Activated T-helper 1 cell treated with Interleukin-2 at 50 U/mL for 16 hours (primary cell): ENCODE data around the gene ZFP36L2.

Experiments used
- DNase-seq: peaks from one replicate; pipeline ENCODE4 v3.0.0-alpha.2; 2020; ENCODE audit warnings: low read depth

ZFP36L2 gene

GRCh38 chr2:43226558-43226954, at the start of gene ZFP36L2:
TSS of gene ZFP36L2 (minus strand) at chr2:43226606. CDS start at chr2:43226315, 291 bp downstream.
- peak; percentile 97 for DNase-seq

- DNase-seq = no peak
These were observed 48.3 kb upstream of the ZFP36L2 start for GRCh38 chr2:43274721-43275120.

GRCh38 chr2:43274055-43274454, 47.6 kb upstream of the ZFP36L2 start:
- DNase-seq = no peak

GRCh38 chr2:43273529-43273928, 47.1 kb upstream of the ZFP36L2 start:
- DNase-seq = no peak

GRCh38 chr2:43270930-43271615, 44.7 kb upstream of the ZFP36L2 start:
- no peak for DNase-seq

- no peak for DNase-seq
These were observed 44.1 kb upstream of the ZFP36L2 start for GRCh38 chr2:43270461-43270860.

GRCh38 chr2:43269706-43270105, 43.3 kb upstream of the ZFP36L2 start:
- no peak for DNase-seq

GRCh38 chr2:43269074-43269572, 42.7 kb upstream of the ZFP36L2 start:
- DNase-seq = no peak

- DNase-seq = no peak
These were observed 41.9 kb upstream of the ZFP36L2 start for GRCh38 chr2:43268066-43268953.

GRCh38 chr2:43267381-43267780, 41.0 kb upstream of the ZFP36L2 start:
- DNase-seq = no peak

GRCh38 chr2:43266711-43267111, 40.3 kb upstream of the ZFP36L2 start:
- DNase-seq = no peak

- DNase-seq = no peak
These were observed 39.0 kb upstream of the ZFP36L2 start for GRCh38 chr2:43265421-43265820.

GRCh38 chr2:43265001-43265400, 38.6 kb upstream of the ZFP36L2 start:
- DNase-seq = no peak

- DNase-seq = no peak
These were observed 36.5 kb upstream of the ZFP36L2 start for GRCh38 chr2:43262951-43263350.

- no peak for DNase-seq
These were observed 35.8 kb upstream of the ZFP36L2 start for GRCh38 chr2:43262239-43262638.

GRCh38 chr2:43259512-43259911, 33.1 kb upstream of the ZFP36L2 start:
- no peak for DNase-seq

- no peak for DNase-seq
These were observed 32.2 kb upstream of the ZFP36L2 start for GRCh38 chr2:43258547-43259156.

GRCh38 chr2:43255296-43255910, 29.0 kb upstream of the ZFP36L2 start:
- DNase-seq = no peak

- no peak for DNase-seq
These were observed 27.9 kb upstream of the ZFP36L2 start for GRCh38 chr2:43254331-43254730.

- DNase-seq = no peak
These were observed 24.8 kb upstream of the ZFP36L2 start for GRCh38 chr2:43251171-43251731.

GRCh38 chr2:43250015-43250414, 23.6 kb upstream of the ZFP36L2 start:
- no peak for DNase-seq

- no peak for DNase-seq
These were observed 22.2 kb upstream of the ZFP36L2 start for GRCh38 chr2:43248621-43249020.
